ENCODE data around the gene HIVEP2.

HIVEP2 gene

DNA sequence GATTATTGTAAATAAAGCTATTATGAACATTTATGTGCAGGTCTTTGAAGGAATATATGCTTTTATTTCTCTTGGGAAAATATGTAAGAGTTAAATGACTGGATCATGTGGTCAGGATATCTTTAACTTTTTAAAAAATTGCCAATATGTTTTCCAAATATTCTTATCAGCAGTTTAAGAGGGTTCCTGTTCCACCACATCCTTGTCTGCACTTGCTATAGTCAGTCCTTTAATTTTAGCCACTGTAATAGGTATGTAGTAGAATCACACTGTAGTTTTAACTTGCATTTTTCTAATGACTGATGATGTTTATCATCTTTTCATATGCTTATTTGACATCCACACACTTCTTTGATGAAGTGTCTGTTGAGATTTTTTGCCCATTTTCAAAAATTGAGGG, 23.6 kb upstream of the HIVEP2 start:
- TF ChIP-seq, protein P1, sequence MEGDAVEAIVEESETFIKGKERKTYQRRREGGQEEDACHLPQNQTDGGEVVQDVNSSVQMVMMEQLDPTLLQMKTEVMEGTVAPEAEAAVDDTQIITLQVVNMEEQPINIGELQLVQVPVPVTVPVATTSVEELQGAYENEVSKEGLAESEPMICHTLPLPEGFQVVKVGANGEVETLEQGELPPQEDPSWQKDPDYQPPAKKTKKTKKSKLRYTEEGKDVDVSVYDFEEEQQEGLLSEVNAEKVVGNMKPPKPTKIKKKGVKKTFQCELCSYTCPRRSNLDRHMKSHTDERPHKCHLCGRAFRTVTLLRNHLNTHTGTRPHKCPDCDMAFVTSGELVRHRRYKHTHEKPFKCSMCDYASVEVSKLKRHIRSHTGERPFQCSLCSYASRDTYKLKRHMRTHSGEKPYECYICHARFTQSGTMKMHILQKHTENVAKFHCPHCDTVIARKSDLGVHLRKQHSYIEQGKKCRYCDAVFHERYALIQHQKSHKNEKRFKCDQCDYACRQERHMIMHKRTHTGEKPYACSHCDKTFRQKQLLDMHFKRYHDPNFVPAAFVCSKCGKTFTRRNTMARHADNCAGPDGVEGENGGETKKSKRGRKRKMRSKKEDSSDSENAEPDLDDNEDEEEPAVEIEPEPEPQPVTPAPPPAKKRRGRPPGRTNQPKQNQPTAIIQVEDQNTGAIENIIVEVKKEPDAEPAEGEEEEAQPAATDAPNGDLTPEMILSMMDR (IDR thresholded peaks at IDR 0.05; ENCODE audit: low read length, missing control alignments), result no peak
- no peak overlapping the region for H3K4me3 ChIP-seq (replicated peaks; ENCODE audit: low read depth, low read length)
- no peak for DNase-seq (ENCODE audit: low read depth)

DNA sequence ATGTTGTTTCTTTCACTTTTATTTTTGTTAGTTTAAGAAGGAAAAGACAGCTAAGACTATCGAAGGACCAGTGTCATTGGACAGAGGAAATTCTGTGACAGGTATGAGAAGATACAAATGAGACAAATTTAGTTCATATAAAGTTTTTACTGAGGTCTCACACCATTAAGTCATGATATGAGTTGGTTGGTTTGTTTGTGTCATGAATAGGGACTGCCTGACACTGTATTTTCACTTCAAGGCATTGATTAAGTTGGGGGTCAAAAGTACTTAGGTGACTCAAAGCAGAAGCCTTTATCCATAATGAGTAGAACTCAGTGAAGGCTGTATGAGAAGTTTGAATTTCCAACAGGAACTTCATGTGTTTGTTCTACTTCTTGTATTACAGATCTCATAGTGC, 21.3 kb upstream of the HIVEP2 start:
- TF ChIP-seq, protein P1 (IDR thresholded peaks at IDR 0.05; ENCODE audit: low read length, missing control alignments), result no peak
- H3K4me3 ChIP-seq (replicated peaks; ENCODE audit: low read depth, low read length), result no peak overlapping the region
- no peak for DNase-seq (ENCODE audit: low read depth)

DNA sequence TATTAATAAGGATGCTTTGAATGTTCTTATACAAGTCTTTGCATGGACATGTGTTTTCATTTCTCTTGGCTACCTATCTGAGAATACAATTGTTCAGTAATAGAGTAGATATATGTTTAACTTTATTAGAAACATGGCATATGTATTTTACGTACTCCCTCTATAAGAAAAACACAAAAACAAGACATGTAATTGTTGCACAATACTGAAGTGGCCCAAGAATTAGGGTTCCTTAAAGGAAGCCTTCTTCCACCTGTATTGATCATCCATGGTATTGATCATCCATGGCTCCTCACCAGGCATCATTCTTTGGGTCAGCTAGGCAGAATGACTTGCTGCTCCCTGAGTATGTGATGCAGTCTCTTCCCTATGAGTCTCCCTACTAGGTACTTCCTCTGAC, 20.2 kb upstream of the HIVEP2 start:
- no peak for DNase-seq (ENCODE audit: low read depth)
- TF ChIP-seq, protein P1 (IDR thresholded peaks at IDR 0.05; ENCODE audit: low read length, missing control alignments), result no peak
- H3K4me3 ChIP-seq (replicated peaks; ENCODE audit: low read depth, low read length), result no peak overlapping the region

GRCh38 chr6:142960098-142960497, 15.1 kb upstream of the HIVEP2 start:
- TF ChIP-seq, protein P1 (IDR thresholded peaks at IDR 0.05; ENCODE audit: low read length, missing control alignments), result no peak
- no peak overlapping the region for H3K4me3 ChIP-seq (replicated peaks; ENCODE audit: low read depth, low read length)
- peak; percentile 51 for DNase-seq (ENCODE audit: low read depth)

- TF ChIP-seq, protein P1 (IDR thresholded peaks at IDR 0.05; ENCODE audit: low read length, missing control alignments), result no peak
- no peak overlapping the region for H3K4me3 ChIP-seq (replicated peaks; ENCODE audit: low read depth, low read length)
- no peak for DNase-seq (ENCODE audit: low read depth)
Measured at GRCh38 chr6:142958343-142958742, 13.4 kb upstream of the HIVEP2 start.

DNA sequence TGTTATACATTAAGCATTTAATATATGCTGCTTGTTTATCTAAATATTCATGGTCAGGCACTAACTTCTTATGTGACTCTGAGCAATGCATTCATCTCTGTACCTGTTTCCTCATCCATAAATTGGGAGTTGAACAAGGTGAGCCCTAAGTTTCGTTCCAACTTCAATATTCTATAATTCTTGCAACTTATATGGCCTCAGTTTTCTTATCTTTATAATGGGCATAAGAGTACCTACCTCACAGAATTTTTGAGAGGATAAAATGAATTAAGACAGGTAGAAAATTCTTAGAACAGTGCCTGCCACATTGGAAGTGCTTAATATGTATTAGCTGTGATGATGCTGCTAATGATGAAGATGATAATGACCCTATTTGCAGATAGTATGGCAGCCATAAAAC, 11.8 kb upstream of the HIVEP2 start:
- no peak for DNase-seq (ENCODE audit: low read depth)
- no peak overlapping the region for H3K4me3 ChIP-seq (replicated peaks; ENCODE audit: low read depth, low read length)
- TF ChIP-seq, protein P1 (IDR thresholded peaks at IDR 0.05; ENCODE audit: low read length, missing control alignments), result no peak

DNA sequence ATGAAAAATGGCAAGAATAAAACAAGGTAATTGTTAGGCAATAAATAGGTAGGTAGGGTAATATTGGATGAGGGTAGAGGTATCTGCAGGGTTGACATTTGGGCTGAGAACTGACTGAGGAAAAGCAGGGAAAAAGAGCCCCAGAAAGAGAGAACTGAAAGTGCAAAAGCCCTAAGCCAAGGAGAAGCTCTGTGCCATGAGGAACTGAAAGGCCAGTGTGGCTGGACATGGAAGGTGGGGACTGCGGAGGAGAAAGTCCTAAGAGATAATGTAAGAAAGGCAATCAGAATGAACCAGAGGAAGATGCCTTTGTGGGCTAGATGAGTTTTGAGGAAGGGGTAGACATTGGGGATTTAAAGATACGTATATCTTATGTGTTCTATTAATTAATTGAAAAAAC, 9.9 kb upstream of the HIVEP2 start:
- TF ChIP-seq, protein P1 (IDR thresholded peaks at IDR 0.05; ENCODE audit: low read length, missing control alignments), result no peak
- H3K4me3 ChIP-seq (replicated peaks; ENCODE audit: low read depth, low read length), result no peak overlapping the region
- DNase-seq (ENCODE audit: low read depth), result no peak
